Esophagus muscularis mucosa (tissue), 4 donors: ENCODE data around the gene EMX2. TPM values are rescaled to one million over a fixed set of nuclear protein-coding genes. Genes with fewer than 3 reads are reported as not detected.

Source experiments
- DNase-seq: peaks from one replicate; pipeline ENCODE4 v3.0.0-alpha.2; 2017; ENCODE audit errors: extremely low spot score
- H3K27ac ChIP-seq, 4 donors: fragments of 200-600 bp; sonication (generic); replicated peaks in 1 of 4; 1 replicate in 3 of 4; 2 replicates in 1 of 4; pipeline ENCODE4 v1.5.1; 2016 to 2019; ENCODE audit warnings: mild to moderate bottlenecking in 1 of 4
- H3K27me3 ChIP-seq, 4 donors: fragments of 200-600 bp; sonication (generic); one replicate each; pipeline versions ENCODE4 v1.5.1 to v1.6.0; 2016 to 2019
- H3K36me3 ChIP-seq, 4 donors: fragments of 200-600 bp; sonication (generic); one replicate each; pipeline ENCODE4 v1.5.1; 2016 to 2019
- H3K4me1 ChIP-seq, 4 donors: fragments of 200-600 bp; sonication (generic); one replicate each; pipeline ENCODE4 v1.5.1; 2016 to 2019
- H3K4me3 ChIP-seq, 4 donors: fragments of 200-600 bp; sonication (generic); 1 replicate in 2 of 4; 2 replicates in 2 of 4; pipeline ENCODE4 v1.5.1; 2016 to 2019; ENCODE audit warnings: mild to moderate bottlenecking in 4 of 4, moderate library complexity in 1 of 4
- H3K9me3 ChIP-seq, 4 donors: fragments of 200-600 bp; sonication (generic); 1 replicate in 3 of 4; 2 replicates in 1 of 4; pipeline ENCODE4 v1.5.1; 2016 to 2019
- EP300 ChIP-seq: sonication (generic); formaldehyde crosslinking; IDR thresholded peaks from one replicate; pipeline ENCODE4 v1.6.1; 2017; ENCODE audit warnings: antibody characterized with exemption
- POLR2A ChIP-seq: fragments of 450-650 bp; IDR thresholded peaks from one replicate; pipeline ENCODE4 v1.6.1; 2017; ENCODE audit warnings: antibody characterized with exemption, moderate library complexity, mild to moderate bottlenecking, low read depth
- POLR2AphosphoS5 ChIP-seq, 2 donors: sonication (generic); formaldehyde crosslinking; IDR thresholded peaks; one replicate each; pipeline ENCODE4 v1.6.1; 2017; ENCODE audit warnings: antibody characterized with exemption in 2 of 2
- WGBS: methylation state at CpG from one replicate; pipeline ENCODE4 v1.1.5; 2018; 5-methylcytosine and 5-hydroxymethylcytosine counted together
- intact Hi-C: fragments of 100-400 bp; cut with DNase I; formaldehyde crosslinking; loops from one replicate; pipeline ENCODE4 v1.15.1; 2023
- total RNA-seq, 4 donors: library from RNA; depleted of rRNA; stranded (reverse); fragments of >200 nt; gene quantifications; one replicate each; pipeline versions ENCODE4 v1.1.0 to v1.2.1, GENCODE V29; 2016
- TF ChIP-seq, protein P1 (sequence below), 3 experiments: fragments of 200-600 bp in 2 of 3; fragments of 450-650 bp in 1 of 3; sonication (generic) in 2 of 3; IDR thresholded peaks; one replicate each; pipeline ENCODE4 v1.5.1; 2017 to 2019; ENCODE audit warnings: antibody characterized with exemption in 3 of 3, mild to moderate bottlenecking in 2 of 3, moderate library complexity in 1 of 3

Gene EMX2
- total RNA-seq, 4 donors from 2014 or later: 0.52 to 0.71 TPM; not detected in 2

GRCh38 chr10:117541909-117542705 is 439 bp upstream of the EMX2 start:
- H3K27ac ChIP-seq: peak overlapping the region in 3 of 4 donors; percentile 6 to 44 (median 28)

DNA sequence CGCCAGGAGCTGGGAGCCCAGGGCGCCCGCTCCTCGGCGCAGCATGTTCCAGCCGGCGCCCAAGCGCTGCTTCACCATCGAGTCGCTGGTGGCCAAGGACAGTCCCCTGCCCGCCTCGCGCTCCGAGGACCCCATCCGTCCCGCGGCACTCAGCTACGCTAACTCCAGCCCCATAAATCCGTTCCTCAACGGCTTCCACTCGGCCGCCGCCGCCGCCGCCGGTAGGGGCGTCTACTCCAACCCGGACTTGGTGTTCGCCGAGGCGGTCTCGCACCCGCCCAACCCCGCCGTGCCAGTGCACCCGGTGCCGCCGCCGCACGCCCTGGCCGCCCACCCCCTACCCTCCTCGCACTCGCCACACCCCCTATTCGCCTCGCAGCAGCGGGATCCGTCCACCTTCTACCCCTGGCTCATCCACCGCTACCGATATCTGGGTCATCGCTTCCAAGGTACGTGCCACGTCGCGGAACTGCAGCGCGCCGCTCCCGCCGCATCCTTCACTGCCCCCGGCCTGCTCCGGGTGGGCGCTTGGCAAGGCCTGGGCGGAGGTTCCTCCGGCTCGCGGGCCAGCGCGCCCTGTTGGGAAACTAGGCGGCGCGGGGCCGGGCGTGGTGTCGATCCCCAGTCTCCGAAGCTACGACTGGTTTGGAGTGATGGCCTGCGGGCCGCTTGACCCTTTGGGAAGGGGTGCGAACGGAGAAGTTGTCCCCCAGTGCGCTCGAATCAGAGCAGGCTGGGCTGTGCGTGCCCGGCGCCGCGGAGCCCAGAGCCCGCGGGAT is 868 bp downstream of the EMX2 start:
- intact Hi-C loops: no loop called here
- Histone ChIP-seq H3K27ac (peak overlapping the region in 2 of 4 donors; percentile 24 to 29), H3K36me3 (no peaks in the 10 kb centered on the region), H3K27me3 (peaks cover 0 to 100% (median 83%) of the 10 kb centered on the region in 4 donors), H3K4me1 (peaks cover 40 to 66% (median 58%) of the 10 kb centered on the region in 4 donors), H3K4me3 (peak overlapping the region; percentile 46 to 54 (median 46)), H3K9me3 (no peaks in the 10 kb centered on the region)
- no peak for DNase-seq
- TF ChIP-seq POLR2A: no peak
- TF ChIP-seq EP300: no peak
- TF ChIP-seq, protein P1, sequence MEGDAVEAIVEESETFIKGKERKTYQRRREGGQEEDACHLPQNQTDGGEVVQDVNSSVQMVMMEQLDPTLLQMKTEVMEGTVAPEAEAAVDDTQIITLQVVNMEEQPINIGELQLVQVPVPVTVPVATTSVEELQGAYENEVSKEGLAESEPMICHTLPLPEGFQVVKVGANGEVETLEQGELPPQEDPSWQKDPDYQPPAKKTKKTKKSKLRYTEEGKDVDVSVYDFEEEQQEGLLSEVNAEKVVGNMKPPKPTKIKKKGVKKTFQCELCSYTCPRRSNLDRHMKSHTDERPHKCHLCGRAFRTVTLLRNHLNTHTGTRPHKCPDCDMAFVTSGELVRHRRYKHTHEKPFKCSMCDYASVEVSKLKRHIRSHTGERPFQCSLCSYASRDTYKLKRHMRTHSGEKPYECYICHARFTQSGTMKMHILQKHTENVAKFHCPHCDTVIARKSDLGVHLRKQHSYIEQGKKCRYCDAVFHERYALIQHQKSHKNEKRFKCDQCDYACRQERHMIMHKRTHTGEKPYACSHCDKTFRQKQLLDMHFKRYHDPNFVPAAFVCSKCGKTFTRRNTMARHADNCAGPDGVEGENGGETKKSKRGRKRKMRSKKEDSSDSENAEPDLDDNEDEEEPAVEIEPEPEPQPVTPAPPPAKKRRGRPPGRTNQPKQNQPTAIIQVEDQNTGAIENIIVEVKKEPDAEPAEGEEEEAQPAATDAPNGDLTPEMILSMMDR (IDR thresholded peaks at IDR 0.05): peak in 1 of 3 experiments; percentile 9
- WGBS: 6% methylated on average over 45 of the region's 90 CpGs

More at GRCh38 chr10:117541909-117542705, 439 bp upstream of the EMX2 start:
- no peak for TF ChIP-seq POLR2AphosphoS5 (IDR thresholded peaks at IDR 0.05)
- TF ChIP-seq, protein P1 (IDR thresholded peaks at IDR 0.05): no peak
- no peak for TF ChIP-seq POLR2A
- no peak for TF ChIP-seq EP300
- no peak for DNase-seq
- Histone ChIP-seq H3K9me3 (no peaks in the 10 kb centered on the region), H3K4me1 (peaks cover 44 to 65% (median 60%) of the 10 kb centered on the region in 4 donors), H3K27me3 (peaks cover 0 to 100% (median 78%) of the 10 kb centered on the region in 4 donors), H3K4me3 (peak overlapping the region; percentile 46 to 54 (median 46)), H3K36me3 (no peaks in the 10 kb centered on the region)
- WGBS: 6% methylated on average over 44 of the region's 62 CpGs
- intact Hi-C loops: no loop called here

- Histone ChIP-seq H3K9me3 (no peaks in the 10 kb centered on the region), H3K27me3 (peaks cover 0 to 100% (median 83%) of the 10 kb centered on the region in 4 donors), H3K4me3 (peak overlapping the region; percentile 46 to 54 (median 46)), H3K4me1 (peaks cover 40 to 66% (median 58%) of the 10 kb centered on the region in 4 donors), H3K36me3 (no peaks in the 10 kb centered on the region), H3K27ac (peak overlapping the region in 1 of 4 donors; percentile 24)
- 1% methylated on average over 26 of the region's 41 CpGs for WGBS
- intact Hi-C loops: no loop called here
- TF ChIP-seq POLR2AphosphoS5 (IDR thresholded peaks at IDR 0.05) (no peak), EP300 (no peak), POLR2A (no peak)
- TF ChIP-seq, protein P1 (IDR thresholded peaks at IDR 0.05): no peak
- no peak for DNase-seq
Observed at GRCh38 chr10:117544004-117544701, 1.6 kb downstream of the EMX2 start.

- 2% methylated on average over 29 of the region's 29 CpGs for WGBS
- TF ChIP-seq EP300 (no peak), POLR2AphosphoS5 (IDR thresholded peaks at IDR 0.05) (no peak), POLR2A (no peak)
- TF ChIP-seq, protein P1 (IDR thresholded peaks at IDR 0.05): no peak
- no peak for DNase-seq
- H3K4me3 ChIP-seq: peak overlapping the region; percentile 46 to 54 (median 46)
- peaks cover 0 to 100% (median 86%) of the 10 kb centered on the region in 4 donors for H3K27me3 ChIP-seq
- intact Hi-C loops: no loop called here
- no peak overlapping the region for H3K27ac ChIP-seq
- H3K36me3 ChIP-seq: no peaks in the 10 kb centered on the region
- no peaks in the 10 kb centered on the region for H3K9me3 ChIP-seq
- H3K4me1 ChIP-seq: peaks cover 40 to 66% (median 58%) of the 10 kb centered on the region in 4 donors
Observed at GRCh38 chr10:117544711-117545140, 2.2 kb downstream of the EMX2 start.
